Breast epithelium (tissue), 3 donors: ENCODE data around the gene CD80.

Source experiments
- POLR2A ChIP-seq: fragments of 450-650 bp; IDR thresholded peaks from one replicate; pipeline ENCODE4 v1.6.1; 2016; ENCODE audit warnings: antibody characterized with exemption, mild to moderate bottlenecking, moderate library complexity
- POLR2AphosphoS5 ChIP-seq, 3 donors: sonication (generic); formaldehyde crosslinking; IDR thresholded peaks; one replicate each; pipeline ENCODE4 v1.6.1; 2017; ENCODE audit warnings: antibody characterized with exemption in 3 of 3
- TF ChIP-seq, protein P1 (sequence below), 3 donors: fragments of 450-650 bp; IDR thresholded peaks; one replicate each; pipeline ENCODE4 v1.5.1; 2016 to 2017; ENCODE audit warnings: antibody characterized with exemption in 3 of 3, mild to moderate bottlenecking in 3 of 3, moderate library complexity in 3 of 3

DNA sequence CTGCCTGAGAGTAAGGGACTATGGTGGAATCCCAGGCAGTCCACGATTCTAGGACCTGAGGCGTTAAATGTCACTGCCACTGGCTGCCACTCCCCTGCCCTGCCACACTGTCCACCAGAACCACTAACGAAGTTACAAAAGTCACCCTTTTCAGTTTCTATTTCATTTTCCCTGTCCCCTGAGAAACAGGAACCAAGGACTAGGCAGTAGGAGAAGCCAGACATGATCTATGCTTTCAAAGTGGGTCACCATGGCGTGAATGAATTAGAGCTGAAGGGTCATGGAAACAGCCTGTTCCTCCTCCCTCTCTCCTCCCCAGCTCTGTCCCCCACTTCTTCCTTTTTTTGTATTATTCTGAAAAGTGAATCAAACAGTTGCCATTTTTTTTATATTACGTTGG lies 10.8 kb upstream of the CD80 start:
- TF ChIP-seq POLR2AphosphoS5 (IDR thresholded peaks at IDR 0.05) (no peak), POLR2A (no peak)
- TF ChIP-seq, protein P1, sequence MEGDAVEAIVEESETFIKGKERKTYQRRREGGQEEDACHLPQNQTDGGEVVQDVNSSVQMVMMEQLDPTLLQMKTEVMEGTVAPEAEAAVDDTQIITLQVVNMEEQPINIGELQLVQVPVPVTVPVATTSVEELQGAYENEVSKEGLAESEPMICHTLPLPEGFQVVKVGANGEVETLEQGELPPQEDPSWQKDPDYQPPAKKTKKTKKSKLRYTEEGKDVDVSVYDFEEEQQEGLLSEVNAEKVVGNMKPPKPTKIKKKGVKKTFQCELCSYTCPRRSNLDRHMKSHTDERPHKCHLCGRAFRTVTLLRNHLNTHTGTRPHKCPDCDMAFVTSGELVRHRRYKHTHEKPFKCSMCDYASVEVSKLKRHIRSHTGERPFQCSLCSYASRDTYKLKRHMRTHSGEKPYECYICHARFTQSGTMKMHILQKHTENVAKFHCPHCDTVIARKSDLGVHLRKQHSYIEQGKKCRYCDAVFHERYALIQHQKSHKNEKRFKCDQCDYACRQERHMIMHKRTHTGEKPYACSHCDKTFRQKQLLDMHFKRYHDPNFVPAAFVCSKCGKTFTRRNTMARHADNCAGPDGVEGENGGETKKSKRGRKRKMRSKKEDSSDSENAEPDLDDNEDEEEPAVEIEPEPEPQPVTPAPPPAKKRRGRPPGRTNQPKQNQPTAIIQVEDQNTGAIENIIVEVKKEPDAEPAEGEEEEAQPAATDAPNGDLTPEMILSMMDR (IDR thresholded peaks at IDR 0.05), result no peak
